Posterior vena cava (tissue), 2 donors: Measurements from ENCODE around the gene PMCH. TPM values are rescaled to one million over a fixed set of nuclear protein-coding genes. Genes with fewer than 3 reads are reported as not detected.
"Not testable (repeated sequence)": the region's sequence is repeated elsewhere in the genome, so short reads cannot be mapped to it uniquely, and the experiment has no call there.

ENCODE experiments used
- DNase-seq: peaks from one replicate; pipeline ENCODE4 v3.0.0-alpha.2; 2020; ENCODE audit warnings: low spot score
- intact Hi-C, 2 donors: fragments of 100-400 bp; cut with DNase I; formaldehyde crosslinking; loops; one replicate each; pipeline versions ENCODE4 v1.14.1 to v1.14.2; 2022 to 2023
- total RNA-seq, 2 donors: library from RNA; stranded (reverse); fragmentation: NEBNext Ultra II Directional; extraction: Animal tissue kit (Norgen Biotek cat#: 25700); gene quantifications; one replicate each; pipeline ENCODE4 v1.2.1, GENCODE V29; 2021
- donor health status: DM: yes; HTN: yes; CAD: no.
- donor health status: DM: yes; HTN: yes; CAD: no.

The PMCH gene
- total RNA-seq, 2 donors from 2014 or later, result not detected

DNA sequence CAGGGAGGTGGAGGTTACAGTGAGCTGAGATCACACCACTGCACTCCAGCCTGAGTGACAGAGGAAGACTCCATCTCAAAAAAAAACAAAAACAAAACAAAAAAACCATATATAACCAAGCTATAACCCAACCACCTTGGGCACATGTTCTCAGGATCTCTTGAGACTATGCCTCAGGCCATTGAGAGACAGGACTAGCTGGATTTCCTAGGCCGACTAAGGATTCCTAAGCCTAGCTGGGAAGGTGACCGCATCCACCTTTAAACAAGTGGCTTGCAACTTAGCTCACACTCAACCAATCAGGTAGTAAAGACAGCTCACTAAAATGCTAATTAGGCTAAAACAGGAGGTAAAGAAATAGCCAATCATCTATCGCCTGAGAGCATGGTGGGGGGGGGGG is 42.4 kb downstream of the PMCH start:
- DNase-seq, intact Hi-C loops: not testable (repeated sequence)

DNA sequence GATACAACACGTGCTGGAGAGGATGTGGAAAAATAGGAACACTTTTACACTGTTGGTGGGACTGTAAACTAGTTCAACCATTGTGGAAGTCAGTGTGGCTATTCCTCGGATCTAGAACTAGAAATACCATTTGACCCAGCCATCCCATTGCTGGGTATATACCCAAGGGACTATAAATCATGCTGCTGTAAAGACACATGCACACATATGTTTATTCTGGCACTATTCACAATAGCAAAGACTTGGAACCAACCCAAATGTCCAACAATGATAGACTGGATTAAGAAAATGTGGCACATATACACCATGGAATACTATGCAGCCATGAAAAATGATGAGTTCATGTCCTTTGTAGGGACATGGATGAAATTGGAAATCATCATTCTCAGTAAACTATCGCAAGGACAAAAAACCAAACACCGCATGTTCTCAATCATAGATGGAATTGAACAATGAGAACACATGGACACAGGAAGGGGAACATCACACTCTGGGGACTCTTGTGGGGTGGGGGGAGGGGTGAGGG is 50.5 kb downstream of the PMCH start:
- intact Hi-C loops, result not testable (repeated sequence)

More for the DNA sequence above, 50.5 kb downstream of the PMCH start:
- DNase-seq, result not testable (repeated sequence)

Other genes starting within 250 kb of the PMCH start
- 10 to 100 TPM; 46.7 to 50.0 TPM for gene WASHC3, start 135.8 kb downstream of the PMCH start, total RNA-seq
- gene NUP37, start 77.7 kb downstream of the PMCH start, total RNA-seq, result 10 to 100 TPM; 14.2 to 15.7 TPM
- gene PARPBP, start 77.7 kb downstream of the PMCH start, total RNA-seq, result 1 to 10 TPM; 2.4 to 3.2 TPM